A549 (cell line): ENCODE results near the gene IQGAP2. TPM values are rescaled to one million over a fixed set of nuclear protein-coding genes. Genes with fewer than 3 reads are reported as not detected.

Experiments used
- ATAC-seq, 2 experiments: fragments of 200-7000 bp in 1 of 2; fragments of >200 bp in 1 of 2; cut with Nextera tagmentation in 1 of 2; cut with Tn5 transposase in 1 of 2; 3 replicates each; pipeline versions ENCODE4 v1.8.0 to v1.9.1; 2018 to 2020; ENCODE audit warnings: mild to moderate bottlenecking in 1 of 2, moderate library complexity in 1 of 2
- CTCF ChIA-PET: fragments of 300-600 bp; sonication (Branson Sonifier 250); formaldehyde crosslinking; extraction: SDS; loops from one replicate; lab custom pipeline; 2021; ENCODE audit warnings: antibody characterized with exemption, inconsistent platforms; lab: Yijun Ruan, JAX
- POLR2A ChIA-PET: fragments of 350-600 bp; formaldehyde crosslinking; extraction: SDS; loops from one replicate; lab custom pipeline; 2021; ENCODE audit warnings: antibody characterized with exemption, inconsistent platforms; lab: Yijun Ruan, JAX
- DNase-seq, 2 experiments: peaks; one replicate each; pipeline versions ENCODE4 v3.0.0 to v3.0.0-alpha.2; 2011 to 2016; ENCODE audit warnings: low read depth in 1 of 2, low spot score in 1 of 2
- FAIRE-seq: peaks from 2 replicates; lab custom pipeline; 2011; peaks lifted over from hg19 to GRCh38; lab: Jason Lieb, UNC
- H3K27ac ChIP-seq, 2 experiments: fragments of >200 bp; sonication (Bioruptor Twin); formaldehyde crosslinking; 3 replicates each; pipeline ENCODE4 v1.5.1; 2016 to 2017
- H3K4me1 ChIP-seq: fragments of >200 bp; sonication (Bioruptor Twin); formaldehyde crosslinking; 3 replicates; pipeline ENCODE4 v1.6.1; 2016
- H3K4me2 ChIP-seq: fragments of >200 bp; sonication (Bioruptor Twin); formaldehyde crosslinking; 3 replicates; pipeline ENCODE4 v1.6.1; 2016
- H3K4me3 ChIP-seq: fragments of >200 bp; sonication (Bioruptor Twin); formaldehyde crosslinking; 3 replicates; pipeline ENCODE4 v1.5.1; 2016
- H3K9me3 ChIP-seq: fragments of >200 bp; sonication (Bioruptor Twin); formaldehyde crosslinking; 3 replicates; pipeline ENCODE4 v1.6.1; 2016
- CHD2 ChIP-seq: fragments of 150-350 bp; IDR thresholded peaks from 2 replicates; pipeline ENCODE4 v1.6.1; 2014; ENCODE audit warnings: low read length; ENCODE audit not compliant: partially characterized antibody
- ELK1 ChIP-seq: fragments of 150-350 bp; IDR thresholded peaks from 2 replicates; pipeline ENCODE4 v1.6.1; 2014; ENCODE audit warnings: low read depth, mild to moderate bottlenecking, low read length
- FOXS1 ChIP-seq: fragments of 250-450 bp; sonication (Bioruptor Pico); IDR thresholded peaks from 2 replicates; pipeline ENCODE4 v1.5.0; 2020; ENCODE audit warnings: mild to moderate bottlenecking, moderate library complexity
- HDAC2 ChIP-seq: fragments of 200-600 bp; sonication (generic); IDR thresholded peaks from 2 replicates; pipeline ENCODE4 v1.6.1; 2016
- HES2 ChIP-seq: fragments of >200 bp; sonication (Bioruptor Twin); formaldehyde crosslinking; IDR thresholded peaks from 2 replicates; pipeline ENCODE4 v1.6.1; 2016
- JUNB ChIP-seq: fragments of >200 bp; sonication (Bioruptor Twin); formaldehyde crosslinking; IDR thresholded peaks from 2 replicates; pipeline ENCODE4 v1.6.1; 2016
- MAX ChIP-seq: IDR thresholded peaks from 2 replicates; pipeline ENCODE4 v1.6.1; 2012
- PHF8 ChIP-seq: fragments of 200-600 bp; sonication (generic); IDR thresholded peaks from 2 replicates; pipeline ENCODE4 v1.6.1; 2016; ENCODE audit warnings: low read depth, mild to moderate bottlenecking, antibody characterized with exemption, moderate library complexity, borderline replicate concordance
- REST ChIP-seq: fragments of 200-600 bp; sonication (generic); IDR thresholded peaks from 2 replicates; pipeline ENCODE4 v1.6.1; 2016; ENCODE audit warnings: antibody characterized with exemption, mild to moderate bottlenecking, moderate library complexity
- RNF2 ChIP-seq: fragments of 200-600 bp; sonication (generic); IDR thresholded peaks from 2 replicates; pipeline ENCODE4 v1.6.1; 2016; ENCODE audit warnings: low read depth, mild to moderate bottlenecking, antibody characterized with exemption, moderate library complexity, borderline replicate concordance
- SMC3 ChIP-seq: fragments of >200 bp; sonication (Bioruptor Twin); formaldehyde crosslinking; IDR thresholded peaks from 3 replicates; pipeline ENCODE4 v1.6.1; 2018; ENCODE audit warnings: inconsistent platforms
- ZFP36 ChIP-seq: fragments of 450-650 bp; IDR thresholded peaks from 2 replicates; pipeline ENCODE4 v1.6.1; 2014; ENCODE audit warnings: borderline replicate concordance; ENCODE audit not compliant: partially characterized antibody
- ZNF302 ChIP-seq: fragments of 250-450 bp; sonication (Bioruptor Pico); IDR thresholded peaks from 2 replicates; pipeline ENCODE4 v1.9.0; 2021; ENCODE audit warnings: inconsistent platforms, mild to moderate bottlenecking, moderate library complexity
- WGBS: methylation state at CpG from one replicate; pipeline ENCODE4 v1.1.6; 2017; ENCODE audit errors: missing lambda C conversion rate; 5-methylcytosine and 5-hydroxymethylcytosine counted together
- polyA plus RNA-seq, 4 experiments: library from polyadenylated mRNA; depleted of rRNA in 3 of 4; stranded (reverse); fragments of >200 nt; fragmentation: RNase III in 1 of 4; extraction: RNeasy Plus Mini Kit Qiagen cat#74134 plus additional on column Dnase treatment in 1 of 4; gene quantifications; 2 replicates in 3 of 4; 3 replicates in 1 of 4; pipeline ENCODE4 v1.2.3, GENCODE V29; 2011 to 2017
- TF ChIP-seq, protein P1 (sequence below): IDR thresholded peaks from 2 replicates; pipeline ENCODE4 v1.6.1; 2012; ENCODE audit warnings: low read depth, borderline replicate concordance
- TF ChIP-seq, protein P2 (sequence below): fragments of >200 bp; sonication (Bioruptor Twin); formaldehyde crosslinking; IDR thresholded peaks from 3 replicates; pipeline ENCODE4 v1.6.1; 2016
- TF ChIP-seq, protein P3 (sequence below): fragments of 250-450 bp; sonication (Bioruptor Pico); IDR thresholded peaks from 2 replicates; pipeline ENCODE4 v1.5.0; 2021; ENCODE audit warnings: mild to moderate bottlenecking, moderate library complexity, borderline replicate concordance

IQGAP2 gene
- polyA plus RNA-seq, 2 of the 4 experiments (the other 2 are of a cell fraction): 5.3 to 10.1 TPM

DNA sequence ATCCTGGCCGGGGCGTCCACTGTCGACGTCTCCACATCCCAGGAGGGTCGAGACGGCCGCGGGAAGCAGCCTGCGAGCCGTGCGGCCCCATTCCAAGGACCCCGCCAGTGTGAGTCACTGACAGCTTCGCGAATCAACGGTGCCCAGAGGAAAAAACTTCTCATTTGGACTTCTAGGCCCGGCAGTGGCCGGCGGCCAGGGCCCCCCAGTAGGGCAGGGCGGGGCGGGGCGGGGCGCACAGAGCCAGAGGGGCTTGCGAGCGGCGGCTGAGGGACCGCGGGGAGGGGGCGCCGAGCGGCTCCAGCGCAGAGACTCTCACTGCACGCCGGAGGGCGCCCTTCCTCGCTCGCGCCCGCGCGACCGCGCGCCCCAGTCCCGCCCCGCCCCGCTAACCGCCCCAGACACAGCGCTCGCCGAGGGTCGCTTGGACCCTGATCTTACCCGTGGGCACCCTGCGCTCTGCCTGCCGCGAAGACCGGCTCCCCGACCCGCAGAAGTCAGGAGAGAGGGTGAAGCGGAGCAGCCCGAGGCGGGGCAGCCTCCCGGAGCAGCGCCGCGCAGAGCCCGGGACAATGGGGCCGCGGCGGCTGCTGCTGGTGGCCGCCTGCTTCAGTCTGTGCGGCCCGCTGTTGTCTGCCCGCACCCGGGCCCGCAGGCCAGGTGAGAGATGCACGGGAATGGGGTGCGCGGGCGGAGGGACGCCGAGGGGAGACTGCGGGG, 312.8 kb downstream of the IQGAP2 start, which contains the start of gene F2R (continued):
- TF ChIP-seq REST (no peak), JUNB (no peak), HDAC2 (no peak)
- TF ChIP-seq, protein P1, sequence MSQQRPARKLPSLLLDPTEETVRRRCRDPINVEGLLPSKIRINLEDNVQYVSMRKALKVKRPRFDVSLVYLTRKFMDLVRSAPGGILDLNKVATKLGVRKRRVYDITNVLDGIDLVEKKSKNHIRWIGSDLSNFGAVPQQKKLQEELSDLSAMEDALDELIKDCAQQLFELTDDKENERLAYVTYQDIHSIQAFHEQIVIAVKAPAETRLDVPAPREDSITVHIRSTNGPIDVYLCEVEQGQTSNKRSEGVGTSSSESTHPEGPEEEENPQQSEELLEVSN: no peak
- TF ChIP-seq, all 56 proteins: peak for 8

- Histone ChIP-seq H3K4me1 (peaks cover 8% of the 10 kb centered on the region; the same call in 1 of the 3 replicates), H3K4me2 (peak overlapping the region; percentile 84), H3K9me3 (no peaks in the 10 kb centered on the region), H3K4me3 (peak overlapping the region; percentile 98), H3K27ac (peak overlapping the region; percentile 95 to 96)
- ChIA-PET CTCF (interaction anchor here (0.6 to 10.7 kb wide), 12 partner anchors 9 to 151 kb away, joined by 3 to 81 read pairs (median 4); no protein-coding TSS in a partner anchor), POLR2A (interaction anchor here (0.6 kb wide), 1 partner anchor 89 kb away, joined by 3 read pairs; no protein-coding TSS in a partner anchor)
- no peak for TF ChIP-seq HDAC2
- peak; percentile 66 for TF ChIP-seq MAX
- 0 out of 3 replicates have a peak, but pooled peaks have one; percentile 17 for TF ChIP-seq SMC3
- TF ChIP-seq CHD2: no peak
- TF ChIP-seq PHF8: peak; percentile 3; the same call in 1 of the 2 replicates
- WGBS: 11% methylated on average over 19 of the region's 29 CpGs
- DNase-seq (peak in 1 of 2 experiments; percentile 47), FAIRE-seq (no peak), ATAC-seq (peak in 1 of 2 experiments; percentile 52; a peak in 3 of 6 replicates)
Measured at GRCh38 chr5:76716456-76717157, 313.5 kb downstream of the IQGAP2 start.

- Histone ChIP-seq H3K4me3 (peak overlapping the region; percentile 98), H3K9me3 (no peaks in the 10 kb centered on the region), H3K27ac (peak overlapping the region; percentile 95 to 96; a peak in 5 of 6 replicates), H3K4me1 (peaks cover 8% of the 10 kb centered on the region; the same call in 1 of the 3 replicates), H3K4me2 (peak overlapping the region; percentile 84)
- 83% methylated on average over 11 of the region's 11 CpGs for WGBS
- CTCF ChIA-PET: interaction anchor here (0.6 to 10.7 kb wide), 11 partner anchors 8 to 151 kb away, joined by 3 to 81 read pairs (median 4); no protein-coding TSS in a partner anchor
- FAIRE-seq (no peak), ATAC-seq (no peak), DNase-seq (no peak)
- POLR2A ChIA-PET: interaction anchor here (0.6 to 1.1 kb wide), 3 partner anchors 9 to 88 kb away, joined by 3 to 4 read pairs (median 3); no protein-coding TSS in a partner anchor
- TF ChIP-seq, protein P2, sequence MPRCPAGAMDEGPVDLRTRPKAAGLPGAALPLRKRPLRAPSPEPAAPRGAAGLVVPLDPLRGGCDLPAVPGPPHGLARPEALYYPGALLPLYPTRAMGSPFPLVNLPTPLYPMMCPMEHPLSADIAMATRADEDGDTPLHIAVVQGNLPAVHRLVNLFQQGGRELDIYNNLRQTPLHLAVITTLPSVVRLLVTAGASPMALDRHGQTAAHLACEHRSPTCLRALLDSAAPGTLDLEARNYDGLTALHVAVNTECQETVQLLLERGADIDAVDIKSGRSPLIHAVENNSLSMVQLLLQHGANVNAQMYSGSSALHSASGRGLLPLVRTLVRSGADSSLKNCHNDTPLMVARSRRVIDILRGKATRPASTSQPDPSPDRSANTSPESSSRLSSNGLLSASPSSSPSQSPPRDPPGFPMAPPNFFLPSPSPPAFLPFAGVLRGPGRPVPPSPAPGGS: no peak
- TF ChIP-seq HES2 (no peak), ZNF302 (CRISPR knock-in tag) (no peak), PHF8 (no peak), ZFP36 (no peak), FOXS1 (CRISPR knock-in tag) (no peak), ELK1 (no peak), MAX (no peak), RNF2 (no peak)
- TF ChIP-seq, protein P1: no peak
- TF ChIP-seq, protein P3, sequence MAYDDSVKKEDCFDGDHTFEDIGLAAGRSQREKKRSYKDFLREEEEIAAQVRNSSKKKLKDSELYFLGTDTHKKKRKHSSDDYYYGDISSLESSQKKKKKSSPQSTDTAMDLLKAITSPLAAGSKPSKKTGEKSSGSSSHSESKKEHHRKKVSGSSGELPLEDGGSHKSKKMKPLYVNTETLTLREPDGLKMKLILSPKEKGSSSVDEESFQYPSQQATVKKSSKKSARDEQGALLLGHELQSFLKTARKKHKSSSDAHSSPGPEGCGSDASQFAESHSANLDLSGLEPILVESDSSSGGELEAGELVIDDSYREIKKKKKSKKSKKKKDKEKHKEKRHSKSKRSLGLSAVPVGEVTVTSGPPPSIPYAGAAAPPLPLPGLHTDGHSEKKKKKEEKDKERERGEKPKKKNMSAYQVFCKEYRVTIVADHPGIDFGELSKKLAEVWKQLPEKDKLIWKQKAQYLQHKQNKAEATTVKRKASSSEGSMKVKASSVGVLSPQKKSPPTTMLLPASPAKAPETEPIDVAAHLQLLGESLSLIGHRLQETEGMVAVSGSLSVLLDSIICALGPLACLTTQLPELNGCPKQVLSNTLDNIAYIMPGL: no peak
Measured at GRCh38 chr5:76717222-76718083, 314.4 kb downstream of the IQGAP2 start.
